Urothelium cell line (cell line): ENCODE data around the gene NOC2L.

Source experiments
- DNase-seq: peaks from one replicate; pipeline ENCODE4 v3.0.0; 2011; ENCODE audit warnings: low spot score, mixed read lengths
- FAIRE-seq: peaks from 2 replicates; lab custom pipeline; 2011; peaks lifted over from hg19 to GRCh38; lab: Jason Lieb, UNC

Gene NOC2L

DNA sequence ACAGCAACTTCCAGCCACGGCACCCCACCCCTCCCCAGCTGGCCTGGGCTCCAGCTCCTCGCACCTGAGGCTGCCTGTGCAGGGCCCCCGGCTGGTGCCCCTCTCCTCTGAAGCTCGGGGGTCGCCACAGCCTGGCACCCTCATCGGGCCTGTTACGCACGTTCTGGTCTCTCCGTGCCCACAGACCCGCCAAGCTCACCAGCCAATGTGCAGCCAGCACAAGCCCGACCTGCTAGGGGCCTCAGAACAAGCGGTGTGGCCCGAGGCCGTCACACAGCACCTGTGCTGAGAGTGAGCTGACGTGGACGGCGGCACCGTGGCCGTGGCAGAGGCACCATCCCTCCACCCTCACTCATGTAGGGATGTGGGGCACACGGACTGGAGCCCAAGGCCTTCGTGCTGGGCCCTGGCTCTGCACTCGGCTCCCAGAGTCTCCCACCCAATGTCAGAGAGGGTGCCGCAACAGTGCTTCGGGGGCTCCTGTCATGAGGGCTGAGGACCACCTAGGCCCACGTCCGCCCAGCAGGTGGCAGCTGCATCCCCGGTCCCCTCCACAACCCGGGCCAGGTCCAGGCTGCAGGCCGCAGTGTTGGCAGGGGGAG lies 39.7 kb downstream of the NOC2L start:
- FAIRE-seq (no peak), DNase-seq (no peak)

- DNase-seq (no peak), FAIRE-seq (no peak)
Observed at GRCh38 chr1:918843-919242, 40.2 kb downstream of the NOC2L start.

GRCh38 chr1:918353-918752 lies 40.7 kb downstream of the NOC2L start:
- FAIRE-seq (no peak), DNase-seq (no peak)

DNA sequence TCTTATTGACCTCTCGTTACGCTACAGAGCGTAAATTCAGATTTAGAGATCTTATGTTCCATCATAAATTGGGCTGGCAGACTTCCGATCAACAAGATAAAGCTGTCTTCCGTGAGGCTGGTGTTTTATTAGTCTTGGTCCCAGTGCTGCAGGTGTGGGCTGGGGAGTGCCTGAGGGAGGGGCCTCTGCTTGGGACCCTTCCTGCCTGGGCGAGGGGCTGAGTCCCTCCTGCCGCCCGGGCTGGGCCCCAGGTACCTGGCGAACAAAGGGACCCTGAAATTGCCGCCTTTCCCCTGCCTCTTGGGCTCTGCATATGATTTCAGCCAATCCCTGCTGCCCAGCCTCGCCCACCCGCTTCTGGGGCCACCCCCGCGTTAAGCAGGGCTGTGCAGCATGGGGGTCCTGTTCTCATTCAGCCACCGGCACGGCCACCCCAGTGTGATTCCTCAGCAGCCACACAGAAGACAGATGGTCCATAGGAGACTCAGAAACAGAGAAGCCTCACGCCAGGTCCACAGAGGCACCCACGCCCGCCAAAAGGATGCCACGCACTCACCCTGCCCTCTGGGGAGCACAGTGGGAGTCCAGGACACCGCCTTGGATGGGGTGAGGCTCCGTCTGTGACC lies 41.5 kb downstream of the NOC2L start:
- no peak for FAIRE-seq
- no peak for DNase-seq

- FAIRE-seq: no peak
- DNase-seq: no peak
Observed at GRCh38 chr1:917076-917459, 42.0 kb downstream of the NOC2L start.

- no peak for DNase-seq
- FAIRE-seq: no peak
Observed at GRCh38 chr1:916173-917075, 42.6 kb downstream of the NOC2L start.

DNA sequence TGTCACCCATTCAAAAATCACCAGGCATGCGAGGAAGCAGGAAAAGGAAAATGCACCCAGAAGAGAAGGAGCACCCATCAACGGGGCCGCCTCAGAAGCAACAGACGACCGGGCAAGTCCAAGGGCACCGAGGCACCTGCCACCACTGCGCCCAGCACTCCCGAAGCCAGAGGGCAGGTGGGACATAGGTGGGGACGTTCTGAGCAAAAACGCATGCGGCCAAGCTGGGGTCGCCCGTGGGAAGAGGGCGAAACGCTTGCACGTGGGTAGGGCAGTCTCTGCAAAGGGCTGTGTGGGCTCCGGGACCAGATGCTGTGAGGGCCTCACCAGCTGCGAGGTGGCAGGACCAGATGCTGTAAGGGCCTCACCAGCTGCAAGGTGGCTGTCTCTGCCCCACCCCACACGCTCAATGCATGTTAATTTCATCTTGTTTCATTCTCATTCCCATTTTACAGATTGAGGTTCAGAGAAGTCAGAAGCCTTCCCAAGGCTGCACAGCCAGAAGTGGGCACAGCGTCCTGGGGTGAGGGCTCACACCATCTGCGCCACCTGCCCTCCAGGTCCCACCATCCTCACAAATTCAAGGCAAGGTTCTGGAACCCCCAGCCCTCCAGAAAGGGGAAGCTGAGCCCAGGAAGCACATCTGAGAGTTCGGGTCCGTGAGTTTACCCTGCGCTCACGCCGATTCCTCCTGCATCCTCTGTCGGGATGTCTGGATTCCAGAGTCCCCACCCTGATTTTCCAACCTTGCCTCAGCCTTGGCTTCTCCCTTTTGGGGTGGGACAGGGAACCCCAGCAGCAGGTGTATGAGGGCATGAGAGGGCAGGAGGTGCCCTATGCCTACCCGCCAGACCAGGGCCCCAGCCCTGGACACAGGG lies 43.5 kb downstream of the NOC2L start:
- no peak for DNase-seq
- FAIRE-seq: no peak

DNA sequence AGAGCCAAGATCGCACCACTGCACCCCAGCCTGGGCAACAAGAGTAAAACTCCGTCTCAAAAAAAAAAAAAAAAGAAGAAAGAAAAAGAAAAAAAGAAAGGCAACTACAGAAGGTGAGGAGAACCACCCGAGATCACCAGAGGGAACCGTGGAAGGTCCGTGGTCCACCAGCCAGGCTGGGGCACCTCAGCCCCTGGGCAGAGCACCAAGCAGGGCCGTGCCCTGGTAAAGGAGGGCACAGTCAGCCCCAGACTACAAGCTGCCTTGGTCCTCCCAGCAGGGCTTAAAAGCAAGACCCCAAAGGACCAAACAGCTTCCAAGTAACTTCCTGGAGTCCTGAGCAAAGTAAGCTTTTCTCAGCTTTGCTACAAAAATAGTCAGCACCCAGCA lies 44.2 kb downstream of the NOC2L start:
- FAIRE-seq (no peak), DNase-seq (no peak)

- FAIRE-seq: no peak
- DNase-seq: no peak
Observed at GRCh38 chr1:914131-914890, 44.7 kb downstream of the NOC2L start.

- FAIRE-seq (no peak), DNase-seq (no peak)
Observed at GRCh38 chr1:913491-914130, 45.4 kb downstream of the NOC2L start.

GRCh38 chr1:912740-913301 lies 46.2 kb downstream of the NOC2L start:
- DNase-seq (no peak), FAIRE-seq (no peak)

DNA sequence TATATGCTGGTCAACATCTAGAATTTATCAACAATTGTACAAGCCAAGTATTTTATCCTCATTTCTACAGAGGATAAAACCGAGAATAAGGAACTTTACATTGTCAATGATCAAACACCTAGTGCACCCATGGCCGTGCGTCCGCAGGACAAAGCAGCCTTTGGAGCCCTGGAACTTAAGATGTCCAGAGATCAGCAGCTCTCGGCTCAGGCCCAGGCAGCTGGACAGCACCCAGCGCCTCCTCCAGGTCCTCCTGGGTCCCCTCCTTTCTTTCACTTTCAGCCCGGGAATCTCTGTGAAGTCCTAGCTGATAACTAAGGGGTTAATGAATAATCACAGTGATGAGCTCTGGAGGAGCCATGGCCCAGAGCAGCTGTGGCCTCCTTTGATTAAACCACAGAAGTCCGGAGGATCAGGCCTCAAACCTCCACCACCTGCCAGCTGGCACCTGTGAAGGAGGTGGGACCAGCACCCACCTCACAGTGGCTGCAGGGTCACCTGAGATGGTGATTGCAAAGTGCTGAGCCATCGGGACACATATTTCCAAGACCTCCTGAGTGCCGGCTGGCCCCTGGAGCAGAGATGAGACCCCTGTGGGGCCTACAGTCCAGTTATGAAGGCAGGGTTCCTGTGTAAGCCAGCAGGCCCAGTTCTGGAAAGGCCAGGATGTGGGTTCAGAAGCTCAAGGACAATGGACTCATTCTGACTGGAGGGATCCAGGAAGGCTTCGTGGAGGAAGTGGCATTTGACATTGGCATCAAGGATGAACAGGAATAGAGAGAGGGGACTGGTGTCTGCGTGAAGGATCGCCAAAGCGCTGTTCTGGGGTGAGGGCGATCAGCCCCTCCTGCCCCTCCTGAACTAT lies 46.9 kb downstream of the NOC2L start:
- FAIRE-seq: no peak

DNA sequence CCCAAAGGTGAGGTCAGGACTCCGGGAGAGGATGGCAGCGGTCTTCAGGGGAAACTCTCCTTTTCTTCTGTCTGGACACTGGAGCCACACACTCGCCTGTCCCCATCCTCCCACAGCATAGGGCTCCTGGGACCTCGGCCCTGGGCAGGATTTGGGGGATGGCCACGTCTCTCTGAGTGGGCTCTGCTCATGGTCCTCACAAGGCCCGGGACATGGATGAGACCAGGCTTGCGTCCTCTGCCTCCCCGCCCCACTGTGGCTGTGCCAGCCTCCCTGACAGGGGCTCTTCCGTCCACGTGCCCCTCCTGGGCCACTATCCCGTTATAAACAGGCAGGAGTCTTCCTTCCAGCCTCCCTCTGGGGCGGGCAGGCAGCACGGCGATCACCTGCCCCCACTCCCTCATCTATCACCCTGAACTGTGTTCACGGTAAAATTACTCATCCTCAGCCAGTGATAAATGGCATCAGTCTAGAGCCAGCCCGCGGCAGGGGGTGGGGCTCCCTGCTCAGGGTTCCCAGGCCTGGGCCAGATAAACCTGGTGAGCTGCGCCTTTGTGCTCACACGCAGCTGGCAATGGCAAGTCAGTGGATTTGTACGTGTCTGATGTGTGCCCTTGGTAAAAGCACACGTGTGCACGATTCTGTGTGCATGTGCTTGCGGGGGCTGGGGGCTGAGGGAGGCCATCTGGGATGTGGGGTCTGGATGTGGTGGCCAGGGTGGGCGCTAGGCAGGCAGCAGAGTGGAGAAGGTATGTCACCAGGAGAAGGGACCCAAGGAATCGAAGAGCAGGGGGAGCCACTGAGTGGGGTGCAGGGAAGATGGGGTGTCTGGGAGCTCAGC lies 48.0 kb downstream of the NOC2L start:
- FAIRE-seq: no peak
- DNase-seq: no peak

More for the DNA sequence above, 46.9 kb downstream of the NOC2L start:
- no peak for DNase-seq

- no peak for DNase-seq
- no peak for FAIRE-seq
Observed at GRCh38 chr1:910311-910880, 48.7 kb downstream of the NOC2L start.

GRCh38 chr1:909861-910310 lies 49.2 kb downstream of the NOC2L start:
- FAIRE-seq: no peak
- DNase-seq: no peak

- FAIRE-seq (no peak), DNase-seq (no peak)
Observed at GRCh38 chr1:908661-909060, 50.4 kb downstream of the NOC2L start.
